SJCRH30 (cell line): Measurements from ENCODE around the gene ERG. TPM values are rescaled to one million over a fixed set of nuclear protein-coding genes. Genes with fewer than 3 reads are reported as not detected.

Experiments
- DNase-seq, 2 experiments: peaks; one replicate each; pipeline ENCODE4 v3.0.0-alpha.2; 2015 to 2020
- H3K27ac ChIP-seq: fragments of 250-450 bp; sonication (Bioruptor Pico); 2 replicates; pipeline ENCODE4 v1.5.1; 2020; ENCODE audit warnings: mild to moderate bottlenecking, moderate library complexity
- H3K27me3 ChIP-seq: fragments of 250-450 bp; sonication (Bioruptor Pico); 2 replicates; pipeline ENCODE4 v1.5.1; 2020; ENCODE audit warnings: mild to moderate bottlenecking, moderate library complexity
- H3K36me3 ChIP-seq: fragments of 250-450 bp; sonication (Bioruptor Pico); 2 replicates; pipeline ENCODE4 v1.5.1; 2020; ENCODE audit warnings: mild to moderate bottlenecking, moderate library complexity
- H3K4me1 ChIP-seq: fragments of 250-450 bp; sonication (Bioruptor Pico); 2 replicates; pipeline ENCODE4 v1.5.1; 2020; ENCODE audit warnings: mild to moderate bottlenecking, moderate library complexity
- H3K4me3 ChIP-seq: fragments of 250-450 bp; sonication (Bioruptor Pico); 2 replicates; pipeline ENCODE4 v1.5.1; 2020; ENCODE audit warnings: mild to moderate bottlenecking, moderate library complexity
- H3K9me3 ChIP-seq: fragments of 250-450 bp; sonication (Bioruptor Pico); replicated peaks from 2 replicates; pipeline ENCODE4 v1.5.1; 2020; ENCODE audit warnings: mild to moderate bottlenecking, moderate library complexity
- total RNA-seq: library from RNA; depleted of rRNA; stranded (reverse); fragments of >200 nt; shearing (Covaris generic); gene quantifications from 2 replicates; pipeline ENCODE4 v1.2.3, GENCODE V29; 2014

The ERG gene
- total RNA-seq, 1 experiment from 2014 or later, result not detected

- Histone ChIP-seq H3K27me3 (no peaks in the 10 kb centered on the region; the same call in none of the 2 replicates), H3K4me1 (no peaks in the 10 kb centered on the region), H3K4me3 (no peak overlapping the region), H3K27ac (no peak overlapping the region), H3K36me3 (no peaks in the 10 kb centered on the region), H3K9me3 (no peaks in the 10 kb centered on the region)
- DNase-seq, result no peak
Observed at GRCh38 chr21:38490411-38491020, 7.8 kb downstream of the ERG start.

- H3K27me3 ChIP-seq, result no peaks in the 10 kb centered on the region; the same call in none of the 2 replicates
- H3K4me1 ChIP-seq, result no peaks in the 10 kb centered on the region
- H3K4me3 ChIP-seq, result no peak overlapping the region
- no peak overlapping the region for H3K27ac ChIP-seq
- H3K9me3 ChIP-seq, result no peaks in the 10 kb centered on the region
- no peaks in the 10 kb centered on the region for H3K36me3 ChIP-seq
- no peak for DNase-seq
Observed at GRCh38 chr21:38489729-38490128, 8.5 kb downstream of the ERG start.

- no peak for DNase-seq
- no peak overlapping the region for H3K27ac ChIP-seq
- no peaks in the 10 kb centered on the region for H3K4me1 ChIP-seq
- no peaks in the 10 kb centered on the region for H3K9me3 ChIP-seq
- H3K4me3 ChIP-seq, result no peak overlapping the region
- H3K36me3 ChIP-seq, result no peaks in the 10 kb centered on the region
- no peaks in the 10 kb centered on the region; the same call in none of the 2 replicates for H3K27me3 ChIP-seq
Observed at GRCh38 chr21:38489271-38489652, 9.0 kb downstream of the ERG start.

GRCh38 chr21:38488640-38489270, 9.5 kb downstream of the ERG start:
- no peaks in the 10 kb centered on the region for H3K36me3 ChIP-seq
- no peak for DNase-seq
- no peaks in the 10 kb centered on the region for H3K9me3 ChIP-seq
- no peak overlapping the region for H3K27ac ChIP-seq
- no peaks in the 10 kb centered on the region for H3K4me1 ChIP-seq
- no peaks in the 10 kb centered on the region; the same call in none of the 2 replicates for H3K27me3 ChIP-seq
- no peak overlapping the region for H3K4me3 ChIP-seq

DNA sequence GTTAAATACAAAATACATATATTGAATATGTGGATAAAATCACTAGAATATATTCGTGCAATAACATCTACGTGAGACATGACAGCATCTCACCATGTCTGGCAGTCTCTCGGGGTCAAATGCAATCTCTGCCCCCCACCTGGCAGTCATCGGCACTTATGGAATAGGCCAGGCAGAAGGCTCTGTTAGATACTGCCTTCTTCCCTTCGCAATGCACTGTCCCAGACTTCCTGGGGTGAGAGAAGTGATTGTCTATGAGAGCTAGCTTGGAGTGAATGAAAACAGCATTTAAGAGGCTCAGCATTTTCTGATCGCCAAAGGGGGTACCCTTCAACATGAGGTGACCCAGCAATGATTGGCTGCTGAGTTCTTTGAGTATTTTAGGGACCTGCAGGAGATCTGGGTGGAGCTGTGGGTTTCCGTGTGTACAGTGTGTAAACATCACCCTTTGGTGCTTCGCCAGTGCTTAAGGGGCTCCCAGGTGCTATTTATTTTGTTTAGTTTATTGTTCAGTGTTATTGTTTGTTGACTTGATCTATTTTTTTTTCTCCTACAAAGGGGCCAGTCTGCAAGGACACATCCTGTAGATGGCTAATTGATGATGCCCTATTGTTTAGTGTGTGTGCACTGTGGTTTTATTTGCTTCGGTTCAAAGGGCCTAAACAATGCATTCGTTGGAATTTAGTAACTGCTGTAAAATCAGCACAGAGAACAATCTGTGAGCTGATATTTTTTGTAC, 10.2 kb downstream of the ERG start:
- no peaks in the 10 kb centered on the region for H3K9me3 ChIP-seq
- H3K27me3 ChIP-seq, result no peaks in the 10 kb centered on the region; the same call in none of the 2 replicates
- H3K4me3 ChIP-seq, result no peak overlapping the region
- DNase-seq, result no peak
- H3K27ac ChIP-seq, result no peak overlapping the region
- no peaks in the 10 kb centered on the region for H3K4me1 ChIP-seq
- H3K36me3 ChIP-seq, result no peaks in the 10 kb centered on the region

- no peaks in the 10 kb centered on the region for H3K9me3 ChIP-seq
- H3K36me3 ChIP-seq, result no peaks in the 10 kb centered on the region
- no peak overlapping the region for H3K4me3 ChIP-seq
- no peaks in the 10 kb centered on the region; the same call in none of the 2 replicates for H3K27me3 ChIP-seq
- no peaks in the 10 kb centered on the region for H3K4me1 ChIP-seq
- no peak overlapping the region for H3K27ac ChIP-seq
- DNase-seq, result no peak
Observed at GRCh38 chr21:38486706-38487105, 11.6 kb downstream of the ERG start.

DNA sequence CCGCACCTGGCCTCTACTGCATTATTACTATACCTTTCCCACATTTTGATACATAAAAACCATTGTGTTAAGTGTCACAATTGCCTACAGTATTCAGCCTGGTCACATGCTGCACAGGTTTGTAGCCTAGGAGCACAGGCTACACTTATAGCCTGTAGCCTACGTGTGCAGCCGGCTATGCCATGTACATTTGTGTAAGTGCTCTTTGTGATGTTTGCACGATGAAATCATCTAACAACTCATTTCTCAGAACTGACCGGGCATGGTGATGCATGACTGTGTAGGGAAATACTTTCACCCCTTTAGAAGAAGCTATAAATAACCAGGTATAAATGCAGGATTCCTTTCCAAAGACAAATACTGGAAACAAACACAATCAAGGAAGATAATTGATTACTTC, 12.1 kb downstream of the ERG start:
- Histone ChIP-seq H3K4me1 (no peaks in the 10 kb centered on the region), H3K9me3 (no peaks in the 10 kb centered on the region), H3K4me3 (no peak overlapping the region), H3K36me3 (no peaks in the 10 kb centered on the region), H3K27ac (no peak overlapping the region), H3K27me3 (no peaks in the 10 kb centered on the region; the same call in none of the 2 replicates)
- no peak for DNase-seq

DNA sequence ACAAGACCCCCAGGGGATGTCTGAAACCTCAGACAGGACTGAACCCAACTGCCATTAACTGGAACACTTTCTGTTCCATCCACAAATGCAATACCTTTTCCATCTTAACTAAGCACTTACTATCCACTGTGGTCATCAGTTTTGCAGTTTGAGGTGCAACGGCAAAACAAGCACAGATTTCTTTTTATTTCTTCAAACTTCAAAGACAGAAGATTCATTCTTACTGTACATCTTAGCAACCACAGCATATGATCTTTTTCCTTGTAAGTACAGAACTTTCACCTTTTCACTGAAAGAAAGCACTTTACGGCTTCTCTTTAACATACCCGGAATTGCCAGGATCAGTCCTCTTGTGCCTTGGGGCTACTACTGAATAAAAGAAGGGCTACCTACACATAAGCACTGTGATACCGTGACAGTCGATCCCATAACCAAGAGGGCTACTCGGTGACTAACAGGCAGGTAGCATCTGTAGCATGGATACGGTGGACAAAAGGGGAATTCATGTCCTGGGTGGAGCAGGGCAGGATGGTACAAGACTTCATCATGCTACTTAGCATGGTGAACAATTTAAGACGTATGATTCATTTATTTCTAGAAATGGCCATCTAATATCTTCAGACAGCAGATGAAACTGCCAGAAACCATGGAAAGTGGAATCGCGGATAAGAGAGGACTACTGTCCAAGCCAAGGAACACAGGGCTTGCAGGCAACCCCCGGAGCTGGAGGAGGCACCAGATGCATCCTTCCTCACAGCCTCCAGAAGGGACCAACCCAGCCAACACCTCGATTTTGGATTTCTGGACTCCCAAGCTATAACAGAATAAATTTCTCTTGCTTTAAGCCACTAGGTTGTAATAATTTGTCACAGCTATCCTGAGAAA, 18.4 kb downstream of the ERG start:
- Histone ChIP-seq H3K4me1 (no peaks in the 10 kb centered on the region), H3K36me3 (no peaks in the 10 kb centered on the region), H3K27me3 (no peaks in the 10 kb centered on the region), H3K4me3 (no peak overlapping the region), H3K9me3 (no peaks in the 10 kb centered on the region), H3K27ac (no peak overlapping the region)
- no peak for DNase-seq

GRCh38 chr21:38478782-38479181, 19.5 kb downstream of the ERG start:
- Histone ChIP-seq H3K9me3 (no peaks in the 10 kb centered on the region), H3K36me3 (no peaks in the 10 kb centered on the region), H3K4me3 (no peak overlapping the region), H3K4me1 (no peaks in the 10 kb centered on the region), H3K27me3 (no peaks in the 10 kb centered on the region), H3K27ac (no peak overlapping the region)
- DNase-seq, result no peak

- Histone ChIP-seq H3K4me1 (no peaks in the 10 kb centered on the region), H3K27ac (no peak overlapping the region), H3K9me3 (no peaks in the 10 kb centered on the region), H3K4me3 (no peak overlapping the region), H3K27me3 (no peaks in the 10 kb centered on the region), H3K36me3 (no peaks in the 10 kb centered on the region)
- no peak for DNase-seq
Observed at GRCh38 chr21:38477226-38477625, 21.1 kb downstream of the ERG start.

GRCh38 chr21:38476385-38476784, 21.9 kb downstream of the ERG start:
- no peaks in the 10 kb centered on the region for H3K9me3 ChIP-seq
- no peaks in the 10 kb centered on the region for H3K4me1 ChIP-seq
- DNase-seq, result no peak
- H3K4me3 ChIP-seq, result no peak overlapping the region
- no peak overlapping the region for H3K27ac ChIP-seq
- no peaks in the 10 kb centered on the region for H3K27me3 ChIP-seq
- H3K36me3 ChIP-seq, result no peaks in the 10 kb centered on the region

DNA sequence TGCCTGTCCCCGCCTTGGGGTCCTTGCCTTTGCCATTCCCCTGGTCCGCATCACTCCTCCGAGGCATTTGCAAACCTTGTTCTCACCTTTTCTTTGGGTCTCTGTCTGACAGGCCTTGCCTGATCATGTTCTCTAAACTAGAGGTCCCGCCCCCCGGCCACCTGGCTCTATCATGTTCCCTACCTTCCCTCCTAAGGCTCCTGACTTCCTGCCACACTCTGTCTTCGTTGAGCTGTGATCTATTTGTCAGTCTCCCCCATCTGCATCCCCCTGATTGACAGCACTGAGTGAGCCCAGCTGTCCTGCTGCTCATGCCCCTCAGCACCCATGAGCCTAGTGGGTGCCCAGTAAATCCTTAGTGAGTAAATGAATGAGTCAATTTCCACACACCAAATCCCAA, 22.8 kb downstream of the ERG start:
- DNase-seq, result no peak
- no peaks in the 10 kb centered on the region for H3K9me3 ChIP-seq
- H3K27ac ChIP-seq, result no peak overlapping the region
- no peak overlapping the region for H3K4me3 ChIP-seq
- H3K4me1 ChIP-seq, result no peaks in the 10 kb centered on the region
- no peaks in the 10 kb centered on the region for H3K27me3 ChIP-seq
- no peaks in the 10 kb centered on the region for H3K36me3 ChIP-seq

- Histone ChIP-seq H3K4me3 (no peak overlapping the region), H3K4me1 (no peaks in the 10 kb centered on the region), H3K27me3 (no peaks in the 10 kb centered on the region), H3K36me3 (no peaks in the 10 kb centered on the region), H3K27ac (no peak overlapping the region), H3K9me3 (no peaks in the 10 kb centered on the region)
- DNase-seq, result no peak
Observed at GRCh38 chr21:38474796-38475195, 23.5 kb downstream of the ERG start.

- no peaks in the 10 kb centered on the region for H3K9me3 ChIP-seq
- no peaks in the 10 kb centered on the region for H3K4me1 ChIP-seq
- no peak overlapping the region for H3K4me3 ChIP-seq
- no peak overlapping the region for H3K27ac ChIP-seq
- H3K36me3 ChIP-seq, result no peaks in the 10 kb centered on the region
- H3K27me3 ChIP-seq, result no peaks in the 10 kb centered on the region
- DNase-seq, result no peak
Observed at GRCh38 chr21:38474124-38474523, 24.2 kb downstream of the ERG start.
